ENCODE results near the gene TPM1. TPM values are rescaled to one million over a fixed set of nuclear protein-coding genes. Genes with fewer than 3 reads are reported as not detected.

The TPM1 gene
- total and polyA plus RNA-seq, 7 experiments from 2014 or later: 6.0 to 24.7 (median 12.9) TPM

GRCh38 chr15:63076714-63077046 lies 34.1 kb downstream of the TPM1 start:
- intact Hi-C loops (cut with micrococcal nuclease): no loop called here
- H3K4me1 Mint-ChIP-seq: peaks cover 0 to 10% (median 0%) of the 10 kb centered on the region in 7 donors
- no peak for ATAC-seq
- H3K4me3 Mint-ChIP-seq: no peak overlapping the region
- Histone ChIP-seq H3K4me1 (ENCODE audit: control insufficient read depth in 2 of 2, insufficient read depth in 2 of 2, low read length in 2 of 2) (no peaks in the 10 kb centered on the region), H3K4me3 (ENCODE audit: low read length) (no peak overlapping the region), H3K36me3 (ENCODE audit: control insufficient read depth in 2 of 3, insufficient read depth in 3 of 3, low read length in 3 of 3) (no peaks in the 10 kb centered on the region), H3K9me3 (ENCODE audit: control insufficient read depth in 2 of 3, low read length in 3 of 3) (no peaks in the 10 kb centered on the region), H3K27me3 (ENCODE audit: control insufficient read depth in 2 of 2, insufficient read depth in 2 of 2, low read length in 2 of 2) (no peaks in the 10 kb centered on the region), H3K27ac (ENCODE audit: low read depth, low read length) (no peak overlapping the region)
- CTCF ChIA-PET: no interaction called here
- H3K27me3 Mint-ChIP-seq: peaks cover 0 to 10% (median 7%) of the 10 kb centered on the region in 5 donors
- H3K36me3 Mint-ChIP-seq: peaks cover 0 to under 1% (median 0%) of the 10 kb centered on the region in 5 donors
- POLR2A ChIA-PET: no interaction called here
- no peaks in the 10 kb centered on the region for H3K9me3 Mint-ChIP-seq
- no peak overlapping the region for H3K27ac Mint-ChIP-seq
- DNase-seq: no peak

GRCh38 chr15:63077952-63078351 lies 35.4 kb downstream of the TPM1 start:
- Histone ChIP-seq H3K36me3 (ENCODE audit: control insufficient read depth in 2 of 3, insufficient read depth in 3 of 3, low read length in 3 of 3) (no peaks in the 10 kb centered on the region), H3K4me1 (ENCODE audit: control insufficient read depth in 2 of 2, insufficient read depth in 2 of 2, low read length in 2 of 2) (no peaks in the 10 kb centered on the region), H3K27me3 (ENCODE audit: control insufficient read depth in 2 of 2, insufficient read depth in 2 of 2, low read length in 2 of 2) (no peaks in the 10 kb centered on the region), H3K9me3 (ENCODE audit: control insufficient read depth in 2 of 3, low read length in 3 of 3) (no peaks in the 10 kb centered on the region), H3K27ac (ENCODE audit: low read depth, low read length) (no peak overlapping the region), H3K4me3 (ENCODE audit: low read length) (no peak overlapping the region)
- Mint-ChIP-seq H3K4me1 (peaks cover 0 to 10% (median 0%) of the 10 kb centered on the region in 7 donors), H3K4me3 (no peak overlapping the region), H3K9me3 (no peaks in the 10 kb centered on the region), H3K27ac (no peak overlapping the region), H3K27me3 (peaks cover 0 to 10% (median 8%) of the 10 kb centered on the region in 5 donors), H3K36me3 (no peaks in the 10 kb centered on the region)
- intact Hi-C loops (cut with micrococcal nuclease): no loop called here
- ChIA-PET CTCF (no interaction called here), POLR2A (interaction anchor here (0.8 kb wide), 1 partner anchor 86 kb away, joined by 5 read pairs; no protein-coding TSS in a partner anchor)
- DNase-seq: no peak
- ATAC-seq: no peak

GRCh38 chr15:63079947-63080626 lies 37.5 kb downstream of the TPM1 start:
- Mint-ChIP-seq H3K4me3 (no peak overlapping the region), H3K4me1 (peaks cover 0 to 10% (median 0%) of the 10 kb centered on the region in 7 donors), H3K27me3 (peaks cover 0 to 10% (median 8%) of the 10 kb centered on the region in 5 donors), H3K36me3 (no peaks in the 10 kb centered on the region), H3K9me3 (no peaks in the 10 kb centered on the region), H3K27ac (no peak overlapping the region)
- intact Hi-C loops (cut with micrococcal nuclease): no loop called here
- H3K27me3 ChIP-seq (ENCODE audit: control insufficient read depth in 2 of 2, insufficient read depth in 2 of 2, low read length in 2 of 2): no peaks in the 10 kb centered on the region
- H3K9me3 ChIP-seq (ENCODE audit: control insufficient read depth in 2 of 3, low read length in 3 of 3): no peaks in the 10 kb centered on the region
- H3K27ac ChIP-seq (ENCODE audit: low read depth, low read length): no peak overlapping the region
- CTCF ChIA-PET: interaction anchor here (0.6 kb wide), 1 partner anchor 9 kb away, joined by 3 read pairs; no protein-coding TSS in a partner anchor
- no peaks in the 10 kb centered on the region for H3K36me3 ChIP-seq (ENCODE audit: control insufficient read depth in 2 of 3, insufficient read depth in 3 of 3, low read length in 3 of 3)
- DNase-seq: no peak
- no peak overlapping the region for H3K4me3 ChIP-seq (ENCODE audit: low read length)
- no peak for ATAC-seq
- H3K4me1 ChIP-seq (ENCODE audit: control insufficient read depth in 2 of 2, insufficient read depth in 2 of 2, low read length in 2 of 2): no peaks in the 10 kb centered on the region
- POLR2A ChIA-PET: no interaction called here

GRCh38 chr15:63080634-63081250 lies 38.2 kb downstream of the TPM1 start:
- Mint-ChIP-seq H3K4me3 (no peak overlapping the region), H3K4me1 (peaks cover 0 to 8% (median 0%) of the 10 kb centered on the region in 7 donors), H3K27ac (no peak overlapping the region), H3K27me3 (peaks cover 0 to 11% (median 8%) of the 10 kb centered on the region in 5 donors), H3K9me3 (no peaks in the 10 kb centered on the region), H3K36me3 (no peaks in the 10 kb centered on the region)
- Histone ChIP-seq H3K36me3 (ENCODE audit: control insufficient read depth in 2 of 3, insufficient read depth in 3 of 3, low read length in 3 of 3) (no peaks in the 10 kb centered on the region), H3K27ac (ENCODE audit: low read depth, low read length) (no peak overlapping the region), H3K4me3 (ENCODE audit: low read length) (no peak overlapping the region), H3K27me3 (ENCODE audit: control insufficient read depth in 2 of 2, insufficient read depth in 2 of 2, low read length in 2 of 2) (no peaks in the 10 kb centered on the region), H3K4me1 (ENCODE audit: control insufficient read depth in 2 of 2, insufficient read depth in 2 of 2, low read length in 2 of 2) (no peaks in the 10 kb centered on the region), H3K9me3 (ENCODE audit: control insufficient read depth in 2 of 3, low read length in 3 of 3) (no peaks in the 10 kb centered on the region)
- DNase-seq (no peak), ATAC-seq (no peak)
- intact Hi-C loops (cut with micrococcal nuclease): no loop called here
- ChIA-PET POLR2A (no interaction called here), CTCF (interaction anchor here (0.6 kb wide), 1 partner anchor 9 kb away, joined by 3 read pairs; no protein-coding TSS in a partner anchor)

- Histone ChIP-seq H3K27ac (ENCODE audit: low read depth, low read length) (no peak overlapping the region), H3K4me1 (ENCODE audit: control insufficient read depth in 2 of 2, insufficient read depth in 2 of 2, low read length in 2 of 2) (no peaks in the 10 kb centered on the region), H3K4me3 (ENCODE audit: low read length) (no peak overlapping the region), H3K36me3 (ENCODE audit: control insufficient read depth in 2 of 3, insufficient read depth in 3 of 3, low read length in 3 of 3) (no peaks in the 10 kb centered on the region), H3K27me3 (ENCODE audit: control insufficient read depth in 2 of 2, insufficient read depth in 2 of 2, low read length in 2 of 2) (no peaks in the 10 kb centered on the region), H3K9me3 (ENCODE audit: control insufficient read depth in 2 of 3, low read length in 3 of 3) (no peaks in the 10 kb centered on the region)
- H3K4me3 Mint-ChIP-seq: no peak overlapping the region
- H3K27ac Mint-ChIP-seq: no peak overlapping the region
- no peak for DNase-seq
- H3K9me3 Mint-ChIP-seq: no peaks in the 10 kb centered on the region
- H3K4me1 Mint-ChIP-seq: peaks cover 0 to 2% (median 0%) of the 10 kb centered on the region in 7 donors
- intact Hi-C loops (cut with micrococcal nuclease): no loop called here
- no peaks in the 10 kb centered on the region for H3K36me3 Mint-ChIP-seq
- H3K27me3 Mint-ChIP-seq: peaks cover 0 to 22% (median 8%) of the 10 kb centered on the region in 5 donors
- POLR2A ChIA-PET: no interaction called here
- CTCF ChIA-PET: no interaction called here
- no peak for ATAC-seq
These were observed 39.8 kb downstream of the TPM1 start for GRCh38 chr15:63082366-63082765.

- H3K4me1 ChIP-seq (ENCODE audit: control insufficient read depth in 2 of 2, insufficient read depth in 2 of 2, low read length in 2 of 2): no peaks in the 10 kb centered on the region
- no peak overlapping the region for H3K27ac ChIP-seq (ENCODE audit: low read depth, low read length)
- Mint-ChIP-seq H3K4me3 (no peak overlapping the region), H3K36me3 (no peaks in the 10 kb centered on the region), H3K27me3 (peaks cover 0 to 19% (median 7%) of the 10 kb centered on the region in 5 donors), H3K4me1 (peaks cover 0 to 2% (median 0%) of the 10 kb centered on the region in 7 donors), H3K27ac (no peak overlapping the region), H3K9me3 (no peaks in the 10 kb centered on the region)
- no peaks in the 10 kb centered on the region for H3K9me3 ChIP-seq (ENCODE audit: control insufficient read depth in 2 of 3, low read length in 3 of 3)
- no peak for DNase-seq
- CTCF ChIA-PET: no interaction called here
- POLR2A ChIA-PET: no interaction called here
- H3K4me3 ChIP-seq (ENCODE audit: low read length): no peak overlapping the region
- no peaks in the 10 kb centered on the region for H3K27me3 ChIP-seq (ENCODE audit: control insufficient read depth in 2 of 2, insufficient read depth in 2 of 2, low read length in 2 of 2)
- ATAC-seq: no peak
- no peaks in the 10 kb centered on the region for H3K36me3 ChIP-seq (ENCODE audit: control insufficient read depth in 2 of 3, insufficient read depth in 3 of 3, low read length in 3 of 3)
- intact Hi-C loops (cut with micrococcal nuclease): no loop called here
These were observed 40.5 kb downstream of the TPM1 start for GRCh38 chr15:63083044-63083443.

- ChIA-PET POLR2A (no interaction called here), CTCF (no interaction called here)
- H3K27me3 ChIP-seq (ENCODE audit: control insufficient read depth in 2 of 2, insufficient read depth in 2 of 2, low read length in 2 of 2): no peaks in the 10 kb centered on the region
- H3K27ac ChIP-seq (ENCODE audit: low read depth, low read length): no peak overlapping the region
- H3K9me3 ChIP-seq (ENCODE audit: control insufficient read depth in 2 of 3, low read length in 3 of 3): no peaks in the 10 kb centered on the region
- H3K4me1 Mint-ChIP-seq: peaks cover 0 to 2% (median 0%) of the 10 kb centered on the region in 7 donors
- H3K9me3 Mint-ChIP-seq: no peaks in the 10 kb centered on the region
- H3K4me3 Mint-ChIP-seq: no peak overlapping the region
- peaks cover 0 to 16% (median 7%) of the 10 kb centered on the region in 5 donors for H3K27me3 Mint-ChIP-seq
- H3K36me3 Mint-ChIP-seq: no peaks in the 10 kb centered on the region
- no peak for ATAC-seq
- H3K4me1 ChIP-seq (ENCODE audit: control insufficient read depth in 2 of 2, insufficient read depth in 2 of 2, low read length in 2 of 2): no peaks in the 10 kb centered on the region
- H3K4me3 ChIP-seq (ENCODE audit: low read length): no peak overlapping the region
- intact Hi-C loops (cut with micrococcal nuclease): no loop called here
- H3K36me3 ChIP-seq (ENCODE audit: control insufficient read depth in 2 of 3, insufficient read depth in 3 of 3, low read length in 3 of 3): no peaks in the 10 kb centered on the region
- DNase-seq: no peak
- no peak overlapping the region for H3K27ac Mint-ChIP-seq
These were observed 41.0 kb downstream of the TPM1 start for GRCh38 chr15:63083541-63083940.

All from naive thymus-derived CD4-positive, alpha-beta T cell (primary cell).